OCI-LY7 (cell line): ENCODE measurements around the gene WDFY3. TPM values are rescaled to one million over a fixed set of nuclear protein-coding genes. Genes with fewer than 3 reads are reported as not detected.

Experiments
- BruUV-seq: library from RNA; stranded (reverse); fragments of 400-500 nt; replicated peaks from 2 replicates; lab custom pipeline; 2021; lab: Mats Ljungman, UMichigan
- CTCF ChIA-PET: fragments of 300-600 bp; sonication (Branson Sonifier 250); formaldehyde crosslinking; loops from one replicate; lab custom pipeline; 2022; ENCODE audit warnings: antibody characterized with exemption; ENCODE audit not compliant: unreplicated experiment; lab: Charles Lee
- POLR2A ChIA-PET: fragments of 300-600 bp; sonication (Branson Sonifier 250); formaldehyde crosslinking; loops from one replicate; lab custom pipeline; 2022; ENCODE audit warnings: antibody characterized with exemption; lab: Charles Lee
- DNase-seq: peaks from one replicate; pipeline ENCODE4 v3.0.0-alpha.2; 2015; ENCODE audit warnings: low spot score
- H2AFZ ChIP-seq: fragments of 200-600 bp; sonication (generic), shearing (Covaris generic); 2 replicates; pipeline ENCODE4 v1.6.1; 2014; ENCODE audit warnings: mild to moderate bottlenecking, antibody characterized with exemption, low read length, moderate library complexity
- H3K27ac ChIP-seq: fragments of 200-600 bp; sonication (generic); 2 replicates; pipeline ENCODE4 v1.5.1; 2014; ENCODE audit warnings: mixed run types, low read depth, mild to moderate bottlenecking, moderate library complexity, low read length, inconsistent platforms; ENCODE audit not compliant: poor library complexity, severe bottlenecking
- H3K36me3 ChIP-seq: fragments of 200-600 bp; sonication (generic); 2 replicates; pipeline ENCODE4 v1.6.1; 2014; ENCODE audit warnings: mild to moderate bottlenecking, antibody characterized with exemption, low read length, moderate library complexity, mixed read lengths; ENCODE audit not compliant: insufficient read depth
- H3K4me1 ChIP-seq: fragments of 200-600 bp; sonication (generic); 2 replicates; pipeline ENCODE4 v1.5.1; 2014; ENCODE audit warnings: mild to moderate bottlenecking, low read length; ENCODE audit not compliant: insufficient read depth, poor library complexity, severe bottlenecking
- H3K4me2 ChIP-seq: fragments of 200-600 bp; sonication (generic); 2 replicates; pipeline ENCODE4 v1.6.1; 2014; ENCODE audit warnings: mild to moderate bottlenecking, low read length
- H3K4me3 ChIP-seq: fragments of 200-600 bp; sonication (generic); 2 replicates; pipeline ENCODE4 v1.5.1; 2014; ENCODE audit warnings: mild to moderate bottlenecking, low read depth, low read length; ENCODE audit not compliant: poor library complexity, severe bottlenecking
- H3K79me2 ChIP-seq: fragments of 200-600 bp; sonication (generic); 2 replicates; pipeline ENCODE4 v1.6.1; 2016; ENCODE audit warnings: low read depth, mild to moderate bottlenecking, low read length, moderate library complexity, mixed read lengths; ENCODE audit not compliant: insufficient read depth
- H3K9me2 ChIP-seq: fragments of 200-600 bp; sonication (generic); 2 replicates; pipeline ENCODE4 v1.6.1; 2016; ENCODE audit warnings: mild to moderate bottlenecking, low read length, mixed read lengths; ENCODE audit not compliant: insufficient read depth
- H3K9me3 ChIP-seq: fragments of 200-600 bp; sonication (generic); 2 replicates; pipeline ENCODE4 v1.6.1; 2014; ENCODE audit warnings: mild to moderate bottlenecking, mixed run types, low read length, mixed read lengths
- H4K20me1 ChIP-seq: fragments of 200-600 bp; sonication (generic); 2 replicates; pipeline ENCODE4 v1.6.1; 2014; ENCODE audit warnings: mild to moderate bottlenecking, antibody characterized with exemption, low read length, moderate library complexity, mixed read lengths; ENCODE audit not compliant: insufficient read depth
- CTCF ChIP-seq: fragments of 200-600 bp; sonication (generic); conservative IDR thresholded peaks from 2 replicates; pipeline ENCODE4 v1.5.1; 2014; ENCODE audit warnings: mild to moderate bottlenecking, antibody characterized with exemption, low read length, moderate library complexity, mixed read lengths
- EZH2phosphoT487 ChIP-seq: fragments of 200-600 bp; sonication (generic); IDR thresholded peaks from 2 replicates; pipeline ENCODE4 v1.6.1; 2018; ENCODE audit warnings: low read depth, borderline replicate concordance, mild to moderate bottlenecking, mixed run types, antibody characterized with exemption, low read length, moderate library complexity, mixed read lengths
- intact Hi-C: fragments of 100-400 bp; cut with micrococcal nuclease; formaldehyde crosslinking; loops from one replicate; pipeline ENCODE4 v1.10.0; 2022; ENCODE audit not compliant: unreplicated experiment
- total RNA-seq, 2 experiments: library from RNA; depleted of rRNA in 1 of 2; stranded (reverse); fragments of >200 nt in 1 of 2; shearing (Covaris generic) in 1 of 2; gene quantifications; 2 replicates each; pipeline ENCODE4 v1.2.3, GENCODE V29; 2014 to 2022

WDFY3 gene
- total RNA-seq, 2 experiments from 2014 or later, result not detected

DNA sequence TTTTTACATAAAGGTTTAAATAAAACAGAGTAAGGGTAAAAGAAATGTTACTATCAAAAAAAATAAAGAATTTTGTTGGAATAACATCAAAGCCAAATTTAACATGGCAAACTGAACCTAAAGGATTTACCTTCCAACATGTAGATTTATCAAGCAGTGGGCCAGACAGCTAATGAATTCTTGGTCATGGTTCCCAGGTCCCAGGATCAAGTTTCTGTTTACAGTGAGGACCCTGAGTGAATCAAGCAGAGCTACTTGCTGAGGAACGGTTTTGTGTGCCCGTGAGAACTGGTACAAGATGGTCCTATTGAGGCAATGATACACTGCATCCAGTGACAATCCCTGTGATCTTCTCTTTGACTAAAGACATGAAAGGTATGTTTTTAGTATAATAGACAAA is 226.4 kb downstream of the WDFY3 start:
- Histone ChIP-seq H3K9me3 (no peaks in the 10 kb centered on the region), H3K4me1 (no peaks in the 10 kb centered on the region), H3K4me2 (no peak overlapping the region), H2AFZ (no peak overlapping the region), H3K36me3 (no peaks in the 10 kb centered on the region), H3K27ac (no peak overlapping the region), H3K4me3 (no peak overlapping the region), H4K20me1 (no peaks in the 10 kb centered on the region), H3K9me2 (no peaks in the 10 kb centered on the region), H3K79me2 (no peaks in the 10 kb centered on the region)
- intact Hi-C loops, result no loop called here
- ChIA-PET POLR2A (no interaction called here), CTCF (no interaction called here)
- BruUV-seq, result no TSS peak
- no peak for TF ChIP-seq CTCF
- no peak for TF ChIP-seq EZH2phosphoT487
- DNase-seq, result no peak

- BruUV-seq, result no TSS peak
- intact Hi-C loops, result no loop called here
Observed at GRCh38 chr4:84738622-84739021, 227.9 kb downstream of the WDFY3 start.

More at GRCh38 chr4:84738622-84739021, 227.9 kb downstream of the WDFY3 start:
- H3K4me3 ChIP-seq, result no peak overlapping the region
- no peaks in the 10 kb centered on the region for H3K9me3 ChIP-seq
- H4K20me1 ChIP-seq, result no peaks in the 10 kb centered on the region
- TF ChIP-seq CTCF (no peak), EZH2phosphoT487 (no peak)
- H3K27ac ChIP-seq, result no peak overlapping the region
- no peak overlapping the region for H2AFZ ChIP-seq
- H3K4me1 ChIP-seq, result no peaks in the 10 kb centered on the region
- H3K9me2 ChIP-seq, result no peaks in the 10 kb centered on the region
- H3K79me2 ChIP-seq, result no peaks in the 10 kb centered on the region
- H3K4me2 ChIP-seq, result no peak overlapping the region
- ChIA-PET POLR2A (no interaction called here), CTCF (no interaction called here)
- no peak for DNase-seq
- H3K36me3 ChIP-seq, result no peaks in the 10 kb centered on the region
